ENCODE data around the gene MAOB.
A peak's percentile ranks its signal among the peaks of the same experiment; 100 is the strongest.

The MAOB gene

DNA sequence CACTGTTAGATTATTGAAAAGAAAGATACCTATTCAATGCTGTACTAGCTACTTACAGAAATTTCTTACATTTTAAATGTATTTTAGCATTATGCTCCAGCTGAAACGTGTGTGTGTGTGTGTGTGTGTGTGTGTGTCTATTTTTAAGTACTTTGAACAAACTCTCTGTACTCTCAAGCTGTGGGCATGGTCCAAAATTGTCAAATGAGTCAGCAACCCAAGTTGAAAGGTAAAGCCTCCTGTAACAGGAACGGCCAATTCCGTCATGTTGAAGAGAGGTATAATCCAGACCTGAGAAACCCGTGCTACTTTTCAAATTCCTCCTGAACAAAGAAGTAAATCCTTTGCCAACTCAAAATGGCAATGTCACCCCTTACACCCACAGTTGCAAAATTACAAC lies 20.5 kb downstream of the MAOB start:
- Histone ChIP-seq H2AFZ (ENCODE audit: low read length, unreplicated experiment) (no peak overlapping the region), H3K36me3 (ENCODE audit: insufficient read depth, low read length) (no peaks in the 10 kb centered on the region), H3K4me1 (ENCODE audit: control insufficient read depth, insufficient read depth, low read length, unreplicated experiment) (peaks cover 19% of the 10 kb centered on the region), H3K27me3 (ENCODE audit: insufficient read depth, low read length) (no peaks in the 10 kb centered on the region), H3K79me2 (ENCODE audit: control insufficient read depth, insufficient read depth, low read length, unreplicated experiment) (no peaks in the 10 kb centered on the region), H3K27ac (ENCODE audit: low read depth, low read length) (no peak overlapping the region), H3K4me3 (ENCODE audit: low read depth, low read length) (no peak overlapping the region)

DNA sequence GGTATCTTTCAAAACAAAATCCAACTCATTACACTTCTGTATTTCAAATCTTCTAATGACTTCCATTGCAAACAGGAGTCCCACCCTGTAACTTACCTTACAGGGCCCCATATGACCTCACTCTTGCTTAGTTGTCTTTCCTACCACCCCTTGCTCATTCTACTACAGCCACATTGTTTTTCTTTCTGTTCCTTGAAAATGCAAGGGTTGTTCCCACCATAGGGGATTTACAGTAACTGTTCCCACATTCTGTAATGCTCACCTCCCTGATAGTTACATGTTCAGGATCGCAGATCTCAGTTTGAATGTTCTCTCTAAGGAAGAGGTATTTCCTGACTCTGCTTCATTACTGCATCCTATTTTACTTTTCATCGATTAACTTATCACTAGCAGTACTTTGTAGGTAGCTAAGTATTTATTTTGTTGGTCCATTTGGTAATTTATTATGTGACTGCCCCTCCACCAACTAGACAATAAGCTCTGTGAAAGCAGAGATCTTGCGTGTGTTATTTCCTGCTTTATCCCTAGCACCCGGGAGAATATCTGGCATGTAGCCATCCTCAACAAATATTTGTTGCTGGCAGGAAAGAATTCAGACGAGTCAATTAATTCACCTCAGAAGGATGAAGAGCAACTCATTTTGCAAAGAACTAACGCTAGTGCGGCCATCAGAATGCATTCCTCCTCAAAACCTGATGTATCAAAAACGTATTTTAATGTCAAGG lies 21.4 kb downstream of the MAOB start:
- Histone ChIP-seq H3K27me3 (ENCODE audit: insufficient read depth, low read length) (no peaks in the 10 kb centered on the region), H3K4me3 (ENCODE audit: low read depth, low read length) (no peak overlapping the region), H3K27ac (ENCODE audit: low read depth, low read length) (peak overlapping the region; percentile 13; the same call in 1 of the 2 replicates), H3K36me3 (ENCODE audit: insufficient read depth, low read length) (no peaks in the 10 kb centered on the region), H3K4me1 (ENCODE audit: control insufficient read depth, insufficient read depth, low read length, unreplicated experiment) (peaks cover 19% of the 10 kb centered on the region), H2AFZ (ENCODE audit: low read length, unreplicated experiment) (no peak overlapping the region), H3K79me2 (ENCODE audit: control insufficient read depth, insufficient read depth, low read length, unreplicated experiment) (no peaks in the 10 kb centered on the region)

DNA sequence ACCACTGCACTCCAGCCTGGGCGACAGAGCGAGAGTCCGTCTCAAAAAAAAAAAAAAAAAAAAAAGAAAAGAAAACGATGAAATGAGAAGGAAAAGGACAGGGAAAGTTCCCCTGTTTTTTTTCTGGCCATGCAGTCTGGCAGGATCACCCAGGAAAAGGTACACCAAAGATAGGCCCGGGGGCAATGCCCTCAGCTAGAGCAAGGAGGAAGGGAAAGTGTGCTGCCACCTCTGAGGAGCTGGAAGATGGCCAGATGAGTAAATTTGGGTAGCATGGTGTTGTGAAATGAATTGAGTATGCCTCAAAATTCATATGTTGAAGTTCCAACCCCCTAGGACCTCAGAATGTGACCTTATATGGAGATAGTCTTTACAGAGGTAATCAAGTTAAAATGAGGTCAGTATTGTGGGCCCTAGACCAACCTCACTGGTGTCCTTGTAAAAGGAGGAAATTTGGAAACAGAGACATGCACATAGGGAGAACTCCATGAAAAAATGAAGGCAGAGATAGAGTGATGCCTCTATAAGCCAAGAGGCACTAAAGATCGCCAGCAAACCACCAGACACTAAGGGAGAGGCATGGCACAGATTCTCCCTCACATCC lies 28.9 kb downstream of the MAOB start:
- no peaks in the 10 kb centered on the region for H3K27me3 ChIP-seq (ENCODE audit: insufficient read depth, low read length)
- H3K36me3 ChIP-seq (ENCODE audit: insufficient read depth, low read length) = no peaks in the 10 kb centered on the region
- no peak overlapping the region for H3K27ac ChIP-seq (ENCODE audit: low read depth, low read length)
- H3K4me1 ChIP-seq (ENCODE audit: control insufficient read depth, insufficient read depth, low read length, unreplicated experiment) = no peaks in the 10 kb centered on the region
- H3K79me2 ChIP-seq (ENCODE audit: control insufficient read depth, insufficient read depth, low read length, unreplicated experiment) = no peaks in the 10 kb centered on the region
- H2AFZ ChIP-seq (ENCODE audit: low read length, unreplicated experiment) = no peak overlapping the region
- no peak overlapping the region for H3K4me3 ChIP-seq (ENCODE audit: low read depth, low read length)

- H3K4me1 ChIP-seq (ENCODE audit: control insufficient read depth, insufficient read depth, low read length, unreplicated experiment) = no peaks in the 10 kb centered on the region
- no peak overlapping the region for H3K27ac ChIP-seq (ENCODE audit: low read depth, low read length)
- no peak overlapping the region for H3K4me3 ChIP-seq (ENCODE audit: low read depth, low read length)
- H3K79me2 ChIP-seq (ENCODE audit: control insufficient read depth, insufficient read depth, low read length, unreplicated experiment) = no peaks in the 10 kb centered on the region
- H3K36me3 ChIP-seq (ENCODE audit: insufficient read depth, low read length) = no peaks in the 10 kb centered on the region
- H2AFZ ChIP-seq (ENCODE audit: low read length, unreplicated experiment) = no peak overlapping the region
- no peaks in the 10 kb centered on the region for H3K27me3 ChIP-seq (ENCODE audit: insufficient read depth, low read length)
Measured at GRCh38 chrX:43850629-43851028, 31.6 kb downstream of the MAOB start.

GRCh38 chrX:43849173-43849572 lies 33.1 kb downstream of the MAOB start:
- H3K27me3 ChIP-seq (ENCODE audit: insufficient read depth, low read length) = no peaks in the 10 kb centered on the region
- H3K36me3 ChIP-seq (ENCODE audit: insufficient read depth, low read length) = no peaks in the 10 kb centered on the region
- no peak overlapping the region for H3K4me3 ChIP-seq (ENCODE audit: low read depth, low read length)
- H3K79me2 ChIP-seq (ENCODE audit: control insufficient read depth, insufficient read depth, low read length, unreplicated experiment) = no peaks in the 10 kb centered on the region
- H3K27ac ChIP-seq (ENCODE audit: low read depth, low read length) = no peak overlapping the region
- H3K4me1 ChIP-seq (ENCODE audit: control insufficient read depth, insufficient read depth, low read length, unreplicated experiment) = no peaks in the 10 kb centered on the region
- no peak overlapping the region for H2AFZ ChIP-seq (ENCODE audit: low read length, unreplicated experiment)

- no peaks in the 10 kb centered on the region for H3K27me3 ChIP-seq (ENCODE audit: insufficient read depth, low read length)
- no peaks in the 10 kb centered on the region for H3K36me3 ChIP-seq (ENCODE audit: insufficient read depth, low read length)
- no peaks in the 10 kb centered on the region for H3K79me2 ChIP-seq (ENCODE audit: control insufficient read depth, insufficient read depth, low read length, unreplicated experiment)
- no peak overlapping the region for H3K4me3 ChIP-seq (ENCODE audit: low read depth, low read length)
- H3K27ac ChIP-seq (ENCODE audit: low read depth, low read length) = no peak overlapping the region
- no peaks in the 10 kb centered on the region for H3K4me1 ChIP-seq (ENCODE audit: control insufficient read depth, insufficient read depth, low read length, unreplicated experiment)
- no peak overlapping the region for H2AFZ ChIP-seq (ENCODE audit: low read length, unreplicated experiment)
Measured at GRCh38 chrX:43847352-43847751, 34.9 kb downstream of the MAOB start.

DNA sequence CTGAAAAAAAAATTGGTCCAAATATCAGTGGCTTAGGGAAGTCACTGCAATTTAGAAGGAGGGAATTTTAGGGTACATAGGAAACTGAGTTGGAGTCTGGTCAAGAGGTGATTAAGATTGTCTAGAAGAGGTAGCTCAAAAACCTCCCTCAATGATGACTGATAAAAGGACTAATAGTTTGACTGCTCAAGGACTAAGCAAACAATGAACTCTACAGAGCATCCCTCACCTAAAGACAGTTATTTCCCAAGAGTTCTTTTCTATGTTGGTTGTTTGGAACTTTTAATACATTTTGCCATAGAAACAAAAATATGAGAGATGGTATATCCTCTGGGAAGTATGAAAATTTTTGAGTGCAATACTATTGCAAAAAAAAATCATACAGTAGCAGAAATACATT lies 35.7 kb downstream of the MAOB start:
- H3K79me2 ChIP-seq (ENCODE audit: control insufficient read depth, insufficient read depth, low read length, unreplicated experiment) = no peaks in the 10 kb centered on the region
- no peaks in the 10 kb centered on the region for H3K27me3 ChIP-seq (ENCODE audit: insufficient read depth, low read length)
- no peaks in the 10 kb centered on the region for H3K4me1 ChIP-seq (ENCODE audit: control insufficient read depth, insufficient read depth, low read length, unreplicated experiment)
- no peak overlapping the region for H3K4me3 ChIP-seq (ENCODE audit: low read depth, low read length)
- no peak overlapping the region for H2AFZ ChIP-seq (ENCODE audit: low read length, unreplicated experiment)
- no peaks in the 10 kb centered on the region for H3K36me3 ChIP-seq (ENCODE audit: insufficient read depth, low read length)
- no peak overlapping the region for H3K27ac ChIP-seq (ENCODE audit: low read depth, low read length)

DNA sequence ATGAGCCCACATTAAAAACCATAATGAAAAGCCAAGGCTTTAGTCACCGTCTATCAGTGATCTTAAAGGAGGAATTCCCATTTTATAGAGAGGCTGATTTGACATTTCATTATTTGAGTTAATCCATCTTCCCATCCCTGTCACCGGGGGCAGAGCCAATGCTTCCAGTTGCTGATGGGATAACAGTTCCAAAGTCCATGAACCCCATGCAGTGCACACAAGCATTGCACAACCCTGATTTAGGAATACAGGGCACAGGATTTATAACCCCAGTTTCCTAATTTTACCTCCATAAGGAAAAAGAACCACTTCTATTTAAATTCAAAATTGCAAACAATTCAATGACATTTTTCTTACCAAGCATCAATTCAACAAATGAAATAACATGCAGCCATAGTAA lies 36.5 kb downstream of the MAOB start:
- H3K4me1 ChIP-seq (ENCODE audit: control insufficient read depth, insufficient read depth, low read length, unreplicated experiment) = no peaks in the 10 kb centered on the region
- no peak overlapping the region for H3K27ac ChIP-seq (ENCODE audit: low read depth, low read length)
- H3K36me3 ChIP-seq (ENCODE audit: insufficient read depth, low read length) = no peaks in the 10 kb centered on the region

GRCh38 chrX:43840265-43840664 lies 42.0 kb downstream of the MAOB start:
- H3K4me1 ChIP-seq (ENCODE audit: control insufficient read depth, insufficient read depth, low read length, unreplicated experiment) = no peaks in the 10 kb centered on the region
- H3K4me3 ChIP-seq (ENCODE audit: low read depth, low read length) = no peak overlapping the region
- no peak overlapping the region for H2AFZ ChIP-seq (ENCODE audit: low read length, unreplicated experiment)
- H3K36me3 ChIP-seq (ENCODE audit: insufficient read depth, low read length) = no peaks in the 10 kb centered on the region
- H3K79me2 ChIP-seq (ENCODE audit: control insufficient read depth, insufficient read depth, low read length, unreplicated experiment) = no peaks in the 10 kb centered on the region
- no peaks in the 10 kb centered on the region for H3K27me3 ChIP-seq (ENCODE audit: insufficient read depth, low read length)
- H3K27ac ChIP-seq (ENCODE audit: low read depth, low read length) = no peak overlapping the region

More for the DNA sequence above, 36.5 kb downstream of the MAOB start:
- H3K79me2 ChIP-seq (ENCODE audit: control insufficient read depth, insufficient read depth, low read length, unreplicated experiment) = no peaks in the 10 kb centered on the region
- no peaks in the 10 kb centered on the region for H3K27me3 ChIP-seq (ENCODE audit: insufficient read depth, low read length)
- no peak overlapping the region for H3K4me3 ChIP-seq (ENCODE audit: low read depth, low read length)
- no peak overlapping the region for H2AFZ ChIP-seq (ENCODE audit: low read length, unreplicated experiment)

DNA sequence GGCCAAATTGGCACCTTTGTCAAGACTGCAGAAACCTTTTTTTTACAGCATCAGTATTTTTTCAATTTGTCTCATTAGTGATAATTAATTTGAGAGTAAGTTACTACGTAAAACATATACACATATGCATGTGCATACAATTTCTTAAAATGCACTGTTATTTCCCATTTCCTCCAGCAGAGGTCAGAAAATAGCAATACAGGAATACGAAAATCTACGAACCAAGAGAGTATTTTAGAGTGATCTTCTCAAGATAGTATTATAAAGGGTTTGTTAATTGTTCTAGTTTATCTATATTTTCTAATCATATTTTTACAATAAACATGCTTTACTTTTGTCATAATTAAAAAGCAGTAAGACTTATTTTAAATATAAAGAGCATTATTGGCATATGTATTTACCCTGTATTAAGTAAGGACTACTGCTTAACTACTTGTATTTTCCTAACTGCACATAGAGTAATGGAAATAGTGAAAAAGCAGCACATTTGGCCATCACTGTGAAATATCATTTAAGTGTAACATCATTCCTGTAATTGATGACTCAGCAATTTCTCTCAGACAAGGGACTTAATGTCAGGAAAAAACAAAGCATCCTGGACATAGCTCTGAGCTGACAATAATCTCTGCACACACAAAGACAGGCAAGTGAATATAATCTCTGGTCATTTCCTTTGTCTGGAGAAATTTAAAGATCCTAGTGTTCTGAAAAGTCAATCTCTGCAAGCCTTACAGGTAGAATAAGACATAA lies 45.6 kb downstream of the MAOB start:
- Histone ChIP-seq H3K36me3 (ENCODE audit: insufficient read depth, low read length) (no peaks in the 10 kb centered on the region), H3K79me2 (ENCODE audit: control insufficient read depth, insufficient read depth, low read length, unreplicated experiment) (no peaks in the 10 kb centered on the region), H3K27ac (ENCODE audit: low read depth, low read length) (no peak overlapping the region), H3K4me1 (ENCODE audit: control insufficient read depth, insufficient read depth, low read length, unreplicated experiment) (peaks cover 3% of the 10 kb centered on the region), H3K4me3 (ENCODE audit: low read depth, low read length) (no peak overlapping the region), H2AFZ (ENCODE audit: low read length, unreplicated experiment) (no peak overlapping the region), H3K27me3 (ENCODE audit: insufficient read depth, low read length) (no peaks in the 10 kb centered on the region)

DNA sequence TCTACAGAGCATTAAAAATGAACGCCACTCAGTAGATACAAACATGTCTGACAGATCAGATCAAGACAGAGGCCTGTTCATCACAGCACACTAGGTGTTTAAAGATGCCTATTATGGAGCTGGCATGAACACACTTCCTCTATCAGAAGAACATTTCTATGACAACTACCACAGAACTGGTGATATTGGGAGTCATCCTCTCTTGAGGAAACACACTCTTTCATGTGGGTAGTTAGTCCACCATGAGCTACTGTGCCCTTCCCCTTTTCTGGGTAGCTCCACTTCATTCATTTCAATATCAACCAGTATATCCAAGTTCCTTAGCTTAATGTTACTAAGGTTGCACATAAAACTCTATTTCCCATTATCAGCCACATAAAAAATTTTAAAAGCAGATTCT lies 46.7 kb downstream of the MAOB start:
- Histone ChIP-seq H3K36me3 (ENCODE audit: insufficient read depth, low read length) (no peaks in the 10 kb centered on the region), H2AFZ (ENCODE audit: low read length, unreplicated experiment) (no peak overlapping the region), H3K4me1 (ENCODE audit: control insufficient read depth, insufficient read depth, low read length, unreplicated experiment) (peaks cover 3% of the 10 kb centered on the region), H3K27me3 (ENCODE audit: insufficient read depth, low read length) (no peaks in the 10 kb centered on the region), H3K4me3 (ENCODE audit: low read depth, low read length) (no peak overlapping the region), H3K79me2 (ENCODE audit: control insufficient read depth, insufficient read depth, low read length, unreplicated experiment) (no peaks in the 10 kb centered on the region), H3K27ac (ENCODE audit: low read depth, low read length) (no peak overlapping the region)
